Measurements from ENCODE around the gene CPN1. TPM values are rescaled to one million over a fixed set of nuclear protein-coding genes. Genes with fewer than 3 reads are reported as not detected.

Gene CPN1
- total RNA-seq, 1 donor from 2014 or later, result not detected

GRCh38 chr10:100067466-100067865 lies 14.2 kb downstream of the CPN1 start:
- Mint-ChIP-seq H3K36me3 (ENCODE audit: low read depth) (no peaks in the 10 kb centered on the region), H3K4me3 (no peak overlapping the region), H3K27me3 (peaks cover 10% of the 10 kb centered on the region), H3K27ac (no peak overlapping the region), H3K4me1 (no peaks in the 10 kb centered on the region), H3K9me3 (no peaks in the 10 kb centered on the region)
- intact Hi-C loops (cut with micrococcal nuclease), result no loop called here
- no peak for TF ChIP-seq CTCF (IDR thresholded peaks at IDR 0.05)
- DNase-seq (no peak), ATAC-seq (ENCODE audit: low read depth) (no peak)
- ChIA-PET POLR2A (no interaction called here), CTCF (no interaction called here)

GRCh38 chr10:100065084-100065660 lies 16.5 kb downstream of the CPN1 start:
- ChIA-PET CTCF (interaction anchor here (0.8 kb wide), 1 partner anchor 20 kb away, joined by 3 read pairs; no protein-coding TSS in a partner anchor), POLR2A (no interaction called here)
- no peaks in the 10 kb centered on the region for H3K4me1 Mint-ChIP-seq
- ATAC-seq (ENCODE audit: low read depth) (no peak), DNase-seq (no peak)
- no peak overlapping the region for H3K4me3 Mint-ChIP-seq
- no peak overlapping the region for H3K27ac Mint-ChIP-seq
- intact Hi-C loops (cut with micrococcal nuclease), result no loop called here
- H3K9me3 Mint-ChIP-seq, result no peaks in the 10 kb centered on the region
- peaks cover 10% of the 10 kb centered on the region for H3K27me3 Mint-ChIP-seq
- H3K36me3 Mint-ChIP-seq (ENCODE audit: low read depth), result no peaks in the 10 kb centered on the region
- TF ChIP-seq CTCF (IDR thresholded peaks at IDR 0.05), result no peak

GRCh38 chr10:100061401-100061800 lies 20.3 kb downstream of the CPN1 start:
- CTCF ChIA-PET, result no interaction called here
- Mint-ChIP-seq H3K9me3 (no peaks in the 10 kb centered on the region), H3K27me3 (peaks cover 10% of the 10 kb centered on the region), H3K4me3 (no peak overlapping the region), H3K4me1 (no peaks in the 10 kb centered on the region), H3K36me3 (ENCODE audit: low read depth) (no peaks in the 10 kb centered on the region), H3K27ac (no peak overlapping the region)
- ATAC-seq (ENCODE audit: low read depth) (no peak), DNase-seq (no peak)
- intact Hi-C loops (cut with micrococcal nuclease), result no loop called here
- TF ChIP-seq CTCF (IDR thresholded peaks at IDR 0.05), result no peak
- POLR2A ChIA-PET, result no interaction called here

- Mint-ChIP-seq H3K36me3 (ENCODE audit: low read depth) (no peaks in the 10 kb centered on the region), H3K9me3 (peaks cover 2% of the 10 kb centered on the region), H3K27ac (no peak overlapping the region), H3K4me3 (no peak overlapping the region), H3K27me3 (peaks cover 7% of the 10 kb centered on the region), H3K4me1 (no peaks in the 10 kb centered on the region)
- intact Hi-C loops (cut with micrococcal nuclease), result no loop called here
- ATAC-seq (ENCODE audit: low read depth) (no peak), DNase-seq (no peak)
- TF ChIP-seq CTCF (IDR thresholded peaks at IDR 0.05), result no peak
- ChIA-PET CTCF (interaction anchor here (1.0 kb wide), 2 partner anchors 10 to 212 kb away, joined by 3 to 4 read pairs; no protein-coding TSS in a partner anchor), POLR2A (no interaction called here)
Observed at GRCh38 chr10:100057948-100058347, 23.7 kb downstream of the CPN1 start.

- no peak overlapping the region for H3K27ac Mint-ChIP-seq
- H3K9me3 Mint-ChIP-seq, result peaks cover 2% of the 10 kb centered on the region
- no peaks in the 10 kb centered on the region for H3K4me1 Mint-ChIP-seq
- H3K36me3 Mint-ChIP-seq (ENCODE audit: low read depth), result no peaks in the 10 kb centered on the region
- H3K27me3 Mint-ChIP-seq, result peaks cover 7% of the 10 kb centered on the region
- no peak for DNase-seq
- ATAC-seq (ENCODE audit: low read depth), result no peak
- H3K4me3 Mint-ChIP-seq, result no peak overlapping the region
- no peak for TF ChIP-seq CTCF (IDR thresholded peaks at IDR 0.05)
- intact Hi-C loops (cut with micrococcal nuclease), result no loop called here
- ChIA-PET POLR2A (no interaction called here), CTCF (interaction anchor here (0.7 kb wide), 1 partner anchor 10 kb away, joined by 3 read pairs; no protein-coding TSS in a partner anchor)
Observed at GRCh38 chr10:100053686-100054460, 27.8 kb downstream of the CPN1 start.

All from activated B cell treated with CpG ODN at 0.5 μM for 24 hours (primary cell).